Naive thymus-derived CD8-positive, alpha-beta T cell (primary cell): ENCODE results near the gene MSL1. TPM values are rescaled to one million over a fixed set of nuclear protein-coding genes. Genes with fewer than 3 reads are reported as not detected.

Source experiments
- ATAC-seq, 2 donors: fragments of 150-1000 bp; cut with Tn5 transposase in 1 of 2; sonication (Bioruptor Pico), chemical (Tn5 transposase) in 1 of 2; 1 replicate in 1 of 2; 2 replicates in 1 of 2; pipeline ENCODE4 v1.10.0; 2021; ENCODE audit warnings: mild to moderate bottlenecking in 2 of 2, moderate library complexity in 2 of 2
- POLR2A ChIA-PET: fragments of 350-600 bp; sonication (Branson Sonifier 250); formaldehyde crosslinking; loops from one replicate; lab custom pipeline; 2021; ENCODE audit warnings: antibody characterized with exemption; lab: Charles Lee
- DNase-seq, 10 donors: peaks; one replicate each; pipeline versions ENCODE4 v3.0.0 to v3.0.0-alpha.2; 2020 to 2022
- H3K27ac Mint-ChIP-seq, 10 donors: one replicate each; pipeline ENCODE4 v1.8.0; 2020 to 2022; ENCODE audit warnings: mild to moderate bottlenecking in 10 of 10, mixed read lengths in 10 of 10, moderate library complexity in 4 of 10, inconsistent platforms in 1 of 10
- H3K27me3 Mint-ChIP-seq, 5 donors: one replicate each; pipeline ENCODE4 v1.8.0; 2021 to 2022; ENCODE audit warnings: mixed read lengths in 5 of 5
- H3K36me3 Mint-ChIP-seq, 3 donors: one replicate each; pipeline ENCODE4 v1.8.0; 2020 to 2022; ENCODE audit warnings: mixed read lengths in 3 of 3, mild to moderate bottlenecking in 2 of 3, inconsistent platforms in 1 of 3
- H3K4me1 Mint-ChIP-seq, 4 donors: one replicate each; pipeline ENCODE4 v1.8.0; 2021 to 2022; ENCODE audit warnings: mixed read lengths in 4 of 4
- H3K4me3 Mint-ChIP-seq, 10 donors: one replicate each; pipeline ENCODE4 v1.8.0; 2020 to 2022; ENCODE audit warnings: mild to moderate bottlenecking in 10 of 10, mixed read lengths in 10 of 10, moderate library complexity in 6 of 10, inconsistent platforms in 1 of 10
- H3K9me3 Mint-ChIP-seq, 9 donors: one replicate each; pipeline ENCODE4 v1.8.0; 2020 to 2022; ENCODE audit warnings: mixed read lengths in 9 of 9, mild to moderate bottlenecking in 3 of 9, inconsistent platforms in 1 of 9, moderate library complexity in 1 of 9
- polyA plus RNA-seq, 3 donors: library from polyadenylated mRNA; unstranded; fragments of 300-500 nt; fragmentation: Illumina TruSeq; gene quantifications; one replicate each; pipeline ENCODE4 v1.2.3, GENCODE V29; 2021
- total RNA-seq, 8 experiments: library from RNA in 2 of 8; stranded (reverse) in 2 of 8; gene quantifications; one replicate each; pipeline ENCODE4 v1.2.3 and lab custom pipeline; 2021 to 2026

MSL1 gene
- total and polyA plus RNA-seq, 5 experiments from 2014 or later = 6.8 to 135 (median 12.8) TPM

DNA sequence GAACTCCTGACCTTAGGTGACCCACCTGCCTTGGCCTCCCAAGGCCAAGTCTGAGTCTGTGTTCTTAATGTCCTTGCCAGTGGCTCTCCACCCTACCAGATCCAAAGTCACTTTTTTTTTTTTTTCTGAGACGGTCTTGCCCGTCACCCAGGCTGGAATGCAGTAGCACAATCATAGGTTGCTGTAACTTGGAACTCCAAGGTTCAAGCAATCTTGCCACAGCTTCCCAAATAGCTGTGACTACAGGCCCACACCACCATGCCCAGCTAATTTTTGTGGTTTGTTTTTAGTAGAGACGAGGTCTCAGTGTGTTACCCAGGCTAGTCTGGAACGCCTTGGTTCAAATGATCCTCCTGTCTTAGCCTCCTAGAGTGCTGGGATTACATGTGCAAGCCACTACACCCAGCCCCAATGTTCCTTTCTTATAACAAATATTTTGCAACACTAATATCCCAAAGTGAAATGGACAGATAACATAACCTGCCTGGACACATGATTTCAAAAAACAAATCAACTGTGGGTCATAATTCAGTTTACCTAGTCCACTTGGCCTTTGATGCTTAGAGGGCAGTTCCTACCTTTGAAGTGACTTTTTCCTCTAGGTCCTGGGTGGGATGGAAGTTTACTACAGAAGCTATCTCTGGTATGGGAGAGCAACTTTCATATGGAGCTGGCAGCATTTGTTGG, 51.5 kb downstream of the MSL1 start:
- peaks cover 2 to 65% (median 4%) of the 10 kb centered on the region in 3 donors for H3K36me3 Mint-ChIP-seq
- no peaks in the 10 kb centered on the region for H3K9me3 Mint-ChIP-seq
- POLR2A ChIA-PET = interaction anchor here (0.6 to 1.4 kb wide), 4 partner anchors 59 to 372 kb away, joined by 3 to 5 read pairs (median 4); no protein-coding TSS in a partner anchor
- DNase-seq = no peak
- H3K4me3 Mint-ChIP-seq = no peak overlapping the region
- peak overlapping the region in 2 of 10 donors; percentile 48 to 50 for H3K27ac Mint-ChIP-seq
- no peaks in the 10 kb centered on the region for H3K27me3 Mint-ChIP-seq
- H3K4me1 Mint-ChIP-seq = peaks cover 12 to 18% (median 15%) of the 10 kb centered on the region in 4 donors
- no peak for ATAC-seq

DNA sequence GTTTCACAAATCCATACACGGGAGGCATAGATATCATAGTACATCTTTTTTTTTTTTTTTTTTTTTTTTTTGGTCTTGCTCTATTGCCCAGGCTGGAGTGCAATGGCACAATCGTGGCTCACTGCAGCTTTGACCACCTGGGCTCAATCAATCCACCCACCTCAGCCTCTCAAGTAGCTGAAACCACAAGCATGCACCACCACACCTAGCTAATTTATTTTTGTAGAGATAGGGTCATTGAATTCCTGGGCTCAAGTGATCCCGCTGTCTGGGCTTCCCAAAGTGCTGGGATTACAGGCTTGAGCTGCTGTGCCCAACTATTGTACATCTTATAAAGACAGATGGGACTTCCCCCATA, 52.0 kb downstream of the MSL1 start:
- H3K9me3 Mint-ChIP-seq = no peaks in the 10 kb centered on the region
- peaks cover 11 to 18% (median 12%) of the 10 kb centered on the region in 4 donors for H3K4me1 Mint-ChIP-seq
- POLR2A ChIA-PET = interaction anchor here (0.7 to 1.4 kb wide), 3 partner anchors 60 to 372 kb away, joined by 4 to 5 read pairs (median 4); no protein-coding TSS in a partner anchor
- H3K27ac Mint-ChIP-seq = peak overlapping the region in 1 of 10 donors; percentile 48
- DNase-seq (no peak), ATAC-seq (no peak)
- H3K27me3 Mint-ChIP-seq = no peaks in the 10 kb centered on the region
- no peak overlapping the region for H3K4me3 Mint-ChIP-seq
- peaks cover 1 to 60% (median 4%) of the 10 kb centered on the region in 3 donors for H3K36me3 Mint-ChIP-seq

DNA sequence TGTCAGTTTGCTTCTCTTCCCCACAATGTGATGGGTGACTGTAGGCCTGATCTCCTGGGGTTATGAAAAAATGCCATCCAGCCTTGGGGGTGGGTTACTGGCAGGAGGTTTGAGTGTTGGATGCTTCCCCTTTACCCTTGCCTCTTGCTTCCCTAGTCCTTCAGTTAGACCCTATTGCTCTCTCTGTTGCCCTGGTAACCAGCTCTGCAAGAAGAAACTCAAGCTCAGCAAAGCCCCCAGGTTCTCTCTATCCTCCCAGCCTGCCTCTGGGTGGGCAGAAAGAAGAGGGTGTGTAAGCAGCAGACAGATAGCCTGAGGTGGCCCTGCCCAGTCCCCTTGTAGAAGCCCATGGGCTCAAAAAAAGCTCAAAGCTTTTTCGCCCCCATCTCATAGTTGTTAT, 52.7 kb downstream of the MSL1 start:
- Mint-ChIP-seq H3K4me3 (no peak overlapping the region), H3K4me1 (peaks cover 11 to 16% (median 12%) of the 10 kb centered on the region in 4 donors)

DNA sequence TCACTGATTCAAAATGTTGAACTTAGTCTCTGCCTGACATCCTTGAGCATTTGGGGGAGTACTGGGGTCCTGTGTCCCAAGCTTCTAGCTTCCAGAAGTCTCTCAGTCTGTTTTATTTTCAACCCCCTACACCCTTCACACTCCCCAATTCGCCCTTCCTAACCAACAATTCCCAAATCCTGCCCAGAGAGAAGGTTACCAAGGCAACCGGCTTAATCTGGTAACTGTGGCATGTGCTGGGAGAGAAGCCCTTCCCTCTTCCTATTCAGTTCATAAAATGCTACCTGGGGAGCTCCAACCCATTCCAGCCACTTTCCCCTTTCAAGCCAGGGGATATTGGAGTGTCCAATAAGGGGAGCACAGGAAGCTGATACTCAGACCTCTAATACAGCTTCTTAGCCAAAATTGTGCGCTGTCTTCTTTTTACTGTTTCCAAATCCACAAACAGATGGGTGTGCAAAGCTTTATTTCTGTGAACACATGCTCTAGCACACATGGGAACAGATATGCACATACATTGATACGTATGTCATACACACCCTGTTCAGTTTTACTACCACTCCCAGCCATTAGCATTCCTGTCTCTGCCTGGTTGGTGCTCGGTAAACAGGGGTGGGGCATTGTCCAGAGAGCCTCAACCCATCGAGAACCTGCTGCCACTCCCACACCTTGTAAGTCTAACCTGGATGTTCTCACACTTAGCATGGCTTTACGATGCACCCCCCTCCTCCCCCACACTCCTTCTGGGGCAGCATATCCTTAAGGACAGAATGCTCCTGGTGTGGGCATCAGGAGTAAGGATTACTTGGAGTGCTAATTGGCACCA, 54.4 kb downstream of the MSL1 start:
- peaks cover 0 to 37% (median 4%) of the 10 kb centered on the region in 3 donors for H3K36me3 Mint-ChIP-seq
- POLR2A ChIA-PET = interaction anchor here (0.8 to 1.7 kb wide), 5 partner anchors 9 to 160 kb away, joined by 3 to 4 read pairs (median 3); partner anchors contain the start of genes CASC3 and CSF3
- peaks cover 9 to 16% (median 12%) of the 10 kb centered on the region in 4 donors for H3K4me1 Mint-ChIP-seq
- H3K27me3 Mint-ChIP-seq = no peaks in the 10 kb centered on the region
- no peak for DNase-seq
- H3K27ac Mint-ChIP-seq = peak overlapping the region in 2 of 10 donors; percentile 74 to 83
- ATAC-seq = no peak
- H3K4me3 Mint-ChIP-seq = peak overlapping the region in 4 of 10 donors; percentile 43 to 77 (median 62)
- no peaks in the 10 kb centered on the region for H3K9me3 Mint-ChIP-seq

More for the DNA sequence above, 52.7 kb downstream of the MSL1 start:
- peak overlapping the region in 4 of 10 donors; percentile 24 to 82 (median 71) for H3K27ac Mint-ChIP-seq
- ATAC-seq (no peak), DNase-seq (no peak)
- H3K9me3 Mint-ChIP-seq = no peaks in the 10 kb centered on the region
- H3K27me3 Mint-ChIP-seq = no peaks in the 10 kb centered on the region
- POLR2A ChIA-PET = interaction anchor here (0.6 to 1.7 kb wide), 5 partner anchors 10 to 895 kb away, joined by 3 to 6 read pairs (median 3); no protein-coding TSS in a partner anchor
- H3K36me3 Mint-ChIP-seq = peaks cover 0 to 52% (median 4%) of the 10 kb centered on the region in 3 donors

DNA sequence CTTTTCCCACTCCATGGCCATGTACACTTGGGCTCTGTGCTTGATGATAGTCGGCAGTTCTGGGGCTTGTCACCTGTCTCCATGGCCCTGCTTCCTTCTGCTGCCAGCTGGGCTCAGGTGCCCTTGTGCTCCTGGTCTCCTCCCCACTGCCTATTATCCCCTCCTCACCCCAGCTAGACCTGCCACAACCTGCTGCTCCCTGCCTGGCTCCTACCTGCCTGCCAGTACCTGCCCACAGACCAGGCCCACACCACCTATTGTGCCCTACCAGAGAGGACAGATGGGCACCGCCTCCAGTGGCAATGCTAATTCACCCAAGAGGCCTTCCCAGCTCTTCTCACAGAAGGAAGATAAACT, 55.0 kb downstream of the MSL1 start:
- Mint-ChIP-seq H3K9me3 (no peaks in the 10 kb centered on the region), H3K4me1 (peaks cover 9 to 16% (median 12%) of the 10 kb centered on the region in 4 donors), H3K4me3 (peak overlapping the region; percentile 43 to 77 (median 65)), H3K27ac (peak overlapping the region in 7 of 10 donors; percentile 20 to 83 (median 65)), H3K27me3 (no peaks in the 10 kb centered on the region), H3K36me3 (peaks cover 0 to 31% (median 0%) of the 10 kb centered on the region in 3 donors)
- POLR2A ChIA-PET = interaction anchor here (0.8 to 1.3 kb wide), 2 partner anchors 15 to 161 kb away, joined by 3 to 4 read pairs; partner anchors contain the start of gene CSF3
- DNase-seq (no peak), ATAC-seq (no peak)

DNA sequence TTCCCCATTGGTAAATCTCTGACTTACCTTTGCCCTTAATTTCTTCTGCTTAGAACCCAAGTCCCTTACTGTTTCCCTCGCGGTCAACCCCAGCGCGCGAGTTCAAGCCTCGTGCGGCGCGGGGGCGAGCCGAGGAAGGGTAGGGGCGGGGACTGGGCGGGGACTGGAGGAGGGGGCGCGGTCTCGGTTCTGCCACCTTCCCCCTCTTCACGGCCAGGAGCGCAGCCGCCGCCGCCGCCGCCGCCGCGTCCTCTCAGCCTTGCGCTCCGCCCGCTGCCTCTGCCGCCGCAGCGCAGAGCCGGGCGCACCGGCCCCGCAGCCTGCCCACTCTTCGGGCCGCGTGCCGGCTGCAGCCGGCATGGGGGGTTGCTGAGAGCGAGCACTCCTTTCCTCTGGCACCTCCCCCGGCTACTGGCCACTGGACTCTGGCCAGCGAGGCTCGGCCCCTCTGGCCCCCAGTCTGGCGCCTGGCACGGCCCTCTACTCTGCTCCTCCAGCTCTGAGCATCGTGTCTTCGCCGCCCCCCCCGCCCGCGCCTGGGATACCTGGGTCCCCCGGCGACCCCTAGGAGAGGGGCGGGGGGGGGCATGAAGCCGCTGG, 55.6 kb downstream of the MSL1 start, which contains the start of gene RAPGEFL1:
TSS of gene RAPGEFL1 (plus strand) at position 196 of the 600 bp plus-strand sequence. CDS start at position 588, 392 bp downstream.
- Mint-ChIP-seq H3K36me3 (peaks cover 0 to 25% (median 0%) of the 10 kb centered on the region in 3 donors), H3K4me3 (peak within 1 kb of the TSS; percentile 54 to 77 (median 68)), H3K4me1 (peaks cover 9 to 16% (median 12%) of the 10 kb centered on the region in 4 donors), H3K27me3 (no peaks in the 10 kb centered on the region), H3K9me3 (no peaks in the 10 kb centered on the region), H3K27ac (peak within 1 kb of the TSS in 7 of 10 donors; percentile 48 to 87 (median 73))
- peak; percentile 95 to 98 for ATAC-seq
- POLR2A ChIA-PET = interaction anchor here (1.0 to 2.4 kb wide), 2 partner anchors 14 to 102 kb away, joined by 4 to 11 read pairs; no protein-coding TSS in a partner anchor
- peak; percentile 60 to 88 (median 72) for DNase-seq

DNA sequence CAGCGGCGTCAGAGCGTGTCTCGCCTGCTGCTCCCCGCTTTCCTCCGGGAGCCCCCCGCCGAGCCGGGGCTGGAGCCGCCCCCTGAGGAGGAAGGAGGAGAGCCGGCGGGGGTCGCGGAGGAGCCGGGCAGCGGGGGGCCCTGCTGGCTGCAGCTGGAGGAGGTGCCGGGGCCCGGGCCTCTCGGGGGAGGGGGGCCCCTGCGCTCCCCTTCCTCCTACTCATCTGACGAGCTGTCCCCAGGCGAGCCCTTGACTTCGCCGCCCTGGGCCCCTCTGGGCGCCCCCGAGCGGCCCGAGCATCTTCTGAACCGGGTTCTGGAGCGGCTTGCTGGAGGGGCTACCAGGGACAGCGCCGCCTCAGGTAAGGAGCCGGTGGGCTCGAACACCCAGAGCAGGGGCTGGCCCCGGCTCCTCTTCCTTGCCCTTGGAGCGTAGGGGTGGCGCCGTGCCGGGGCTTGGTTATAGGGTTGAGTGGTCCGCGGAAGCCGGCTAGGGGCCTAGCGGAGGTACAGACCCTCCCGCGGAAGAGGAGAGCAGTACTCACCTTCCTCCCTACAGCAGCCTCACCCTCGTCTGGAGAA, 56.3 kb downstream of the MSL1 start:
- Mint-ChIP-seq H3K4me1 (peaks cover 9 to 16% (median 12%) of the 10 kb centered on the region in 4 donors), H3K27ac (no peak overlapping the region), H3K9me3 (no peaks in the 10 kb centered on the region), H3K36me3 (peaks cover 0 to 17% (median 0%) of the 10 kb centered on the region in 3 donors), H3K4me3 (peak overlapping the region; percentile 10 to 72 (median 54)), H3K27me3 (no peaks in the 10 kb centered on the region)
- POLR2A ChIA-PET = interaction anchor here (1.0 to 2.4 kb wide), 4 partner anchors 13 to 102 kb away, joined by 3 to 11 read pairs (median 4); no protein-coding TSS in a partner anchor
- DNase-seq (peak in 1 of 10 donors; percentile 9), ATAC-seq (peak in 1 of 2 donors; percentile 12)

DNA sequence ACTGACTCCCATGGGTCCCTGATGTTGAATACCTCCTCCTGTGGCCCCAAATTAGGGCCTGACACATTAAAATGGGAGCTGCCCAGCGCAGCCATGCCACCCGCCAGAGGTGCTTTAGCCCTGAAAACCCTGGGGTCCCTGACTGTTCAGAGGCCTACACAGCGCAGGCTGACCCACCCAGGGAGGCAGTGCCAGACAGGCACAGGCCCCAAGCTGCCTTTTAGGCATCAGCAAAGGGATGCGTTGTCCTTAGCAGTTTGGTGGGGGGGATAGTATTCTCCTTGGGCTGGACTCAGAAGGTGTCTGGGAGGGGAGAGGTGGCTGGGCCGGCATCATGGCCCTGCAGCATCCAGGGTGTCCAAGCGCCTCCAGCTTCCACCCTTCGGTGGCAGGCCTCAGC, 56.9 kb downstream of the MSL1 start:
- ATAC-seq (no peak), DNase-seq (no peak)
- Mint-ChIP-seq H3K27ac (no peak overlapping the region), H3K9me3 (no peaks in the 10 kb centered on the region), H3K4me3 (peak overlapping the region; percentile 20 to 72 (median 58)), H3K36me3 (peaks cover 0 to 12% (median 0%) of the 10 kb centered on the region in 3 donors), H3K4me1 (peaks cover 9 to 16% (median 12%) of the 10 kb centered on the region in 4 donors), H3K27me3 (no peaks in the 10 kb centered on the region)
- POLR2A ChIA-PET = interaction anchor here (1.0 to 2.5 kb wide), 5 partner anchors 10 to 103 kb away, joined by 3 to 11 read pairs (median 4); no protein-coding TSS in a partner anchor

DNA sequence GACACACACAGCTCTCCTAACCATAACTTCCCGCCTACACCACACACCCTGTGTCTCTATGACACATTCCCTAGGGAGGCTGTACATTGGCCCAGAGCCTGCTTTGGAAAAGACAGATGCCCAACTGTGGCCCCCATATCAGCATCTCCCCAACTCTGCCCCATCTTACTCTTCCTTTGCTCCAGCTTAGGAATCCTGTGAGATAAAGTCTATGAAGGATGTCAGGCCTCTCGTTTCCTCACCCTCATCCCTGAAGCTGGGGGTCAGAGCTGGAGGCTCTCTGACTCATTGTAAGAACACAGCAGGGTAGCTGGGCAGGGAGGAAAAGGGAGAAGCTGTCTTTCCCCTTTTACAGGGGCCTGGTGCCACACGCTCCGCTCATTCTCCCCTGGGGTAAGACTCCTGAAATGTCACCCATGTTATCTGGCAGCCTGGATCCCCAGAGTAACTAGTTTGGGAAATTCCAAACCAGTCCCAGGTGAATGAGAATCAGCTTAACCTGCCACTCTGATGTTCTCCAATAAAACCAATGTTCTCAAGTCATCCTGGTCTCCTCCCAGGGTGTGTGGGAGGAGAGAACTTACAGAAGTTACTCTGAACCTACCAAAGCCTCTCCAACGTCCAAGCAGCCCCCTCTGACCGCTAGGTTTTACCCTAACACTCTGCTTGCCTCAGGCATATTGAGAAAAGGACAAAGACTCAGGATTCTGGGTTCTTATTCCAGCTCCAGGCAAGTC, 58.3 kb downstream of the MSL1 start:
- Mint-ChIP-seq H3K27me3 (no peaks in the 10 kb centered on the region), H3K9me3 (no peaks in the 10 kb centered on the region), H3K4me3 (peak overlapping the region in 4 of 10 donors; percentile 31 to 63 (median 36)), H3K27ac (no peak overlapping the region), H3K4me1 (peaks cover 9 to 16% (median 12%) of the 10 kb centered on the region in 4 donors), H3K36me3 (no peaks in the 10 kb centered on the region)
- DNase-seq = no peak
- POLR2A ChIA-PET = interaction anchor here (0.6 to 2.5 kb wide), 3 partner anchors 12 to 935 kb away, joined by 3 to 7 read pairs (median 4); no protein-coding TSS in a partner anchor
- ATAC-seq = no peak

DNA sequence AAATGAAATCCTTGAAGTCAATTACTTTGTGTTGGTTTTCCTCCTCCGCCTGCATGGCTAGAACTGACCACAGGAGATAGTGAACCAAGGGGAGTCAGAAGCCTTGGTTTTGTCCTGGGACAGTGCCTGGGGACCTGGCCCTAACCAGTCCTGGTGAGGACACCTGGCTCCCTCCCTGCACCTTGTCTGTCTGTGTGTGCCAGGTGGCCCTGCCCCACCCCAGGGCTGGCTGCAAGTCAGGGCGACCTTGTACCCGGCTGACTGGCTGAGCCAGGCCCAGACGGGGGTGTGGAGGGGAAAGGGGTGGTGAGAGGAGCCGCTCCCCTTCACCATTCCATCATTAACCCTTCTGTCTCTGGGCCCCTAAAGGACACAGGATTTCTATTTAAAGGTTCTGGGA, 58.9 kb downstream of the MSL1 start:
- Mint-ChIP-seq H3K4me3 (no peak overlapping the region), H3K36me3 (no peaks in the 10 kb centered on the region), H3K27me3 (no peaks in the 10 kb centered on the region), H3K4me1 (peaks cover 9 to 16% (median 12%) of the 10 kb centered on the region in 4 donors), H3K27ac (no peak overlapping the region), H3K9me3 (no peaks in the 10 kb centered on the region)
- ATAC-seq = no peak
- POLR2A ChIA-PET = interaction anchor here (2.5 kb wide), 1 partner anchor 12 kb away, joined by 7 read pairs; no protein-coding TSS in a partner anchor
- DNase-seq = no peak

DNA sequence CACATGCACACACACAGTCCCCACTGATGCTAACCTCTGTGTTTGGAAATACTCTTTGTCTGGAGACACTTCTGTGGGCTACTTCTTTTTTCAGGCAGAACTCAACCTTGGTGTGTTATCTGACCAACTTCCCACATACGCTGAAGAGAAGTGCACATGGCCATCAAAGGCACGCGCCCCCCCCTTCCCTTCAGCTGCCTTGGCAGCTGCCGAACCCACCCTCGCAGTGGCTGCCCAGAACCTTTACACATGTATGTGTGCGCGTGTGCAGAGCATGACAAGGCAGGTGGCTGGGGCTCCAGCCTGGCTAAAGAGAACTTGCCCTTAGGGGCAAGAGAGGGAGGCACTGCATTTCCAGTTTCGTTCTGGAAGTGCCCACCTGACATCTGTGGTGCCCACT, 59.4 kb downstream of the MSL1 start:
- H3K27ac Mint-ChIP-seq = no peak overlapping the region
- ATAC-seq = no peak
- DNase-seq = no peak
- peaks cover 6 to 16% (median 11%) of the 10 kb centered on the region in 4 donors for H3K4me1 Mint-ChIP-seq
- no peaks in the 10 kb centered on the region for H3K9me3 Mint-ChIP-seq
- no peaks in the 10 kb centered on the region for H3K36me3 Mint-ChIP-seq
- no peaks in the 10 kb centered on the region for H3K27me3 Mint-ChIP-seq
- no peak overlapping the region for H3K4me3 Mint-ChIP-seq
- POLR2A ChIA-PET = interaction anchor here (2.5 kb wide), 1 partner anchor 13 kb away, joined by 7 read pairs; no protein-coding TSS in a partner anchor
